Spleen (tissue), 7 donors: ENCODE data around the gene OR56B1.

Experiments
- CTCF ChIP-seq, 11 experiments: fragments of 200-600 bp in 7 of 11; fragments of 450-650 bp in 4 of 11; sonication (generic) in 4 of 11; IDR thresholded peaks in 8 of 11; conservative IDR thresholded peaks in 3 of 11; 1 replicate in 7 of 11; 2 replicates in 4 of 11; pipeline versions ENCODE4 v1.4.0 to v1.8.0; 2016 to 2021; ENCODE audit warnings: antibody characterized with exemption in 11 of 11, inconsistent platforms in 4 of 11, mild to moderate bottlenecking in 1 of 11
- POLR2A ChIP-seq, 3 donors: fragments of 450-650 bp; IDR thresholded peaks; one replicate each; pipeline ENCODE4 v1.5.1; 2017; ENCODE audit warnings: antibody characterized with exemption in 3 of 3, mild to moderate bottlenecking in 1 of 3
- POLR2AphosphoS5 ChIP-seq, 3 donors: sonication (generic); formaldehyde crosslinking; IDR thresholded peaks; one replicate each; pipeline ENCODE4 v1.5.1; 2017; ENCODE audit warnings: antibody characterized with exemption in 3 of 3
- donor health status: DM: no; HTN: no; CAD: no; lungs with moderate emphysema.
- donor health status: DM: no; HTN: no; CAD: no.
- donor health status: DM: no; HTN: no; CAD: no.

- TF ChIP-seq POLR2AphosphoS5 (IDR thresholded peaks at IDR 0.05) (no peak), CTCF (IDR thresholded peaks at IDR 0.05 in 8 of 11, conservative IDR thresholded peaks at IDR 0.05 in 3 of 11) (no peak), POLR2A (IDR thresholded peaks at IDR 0.05) (no peak)
Measured at GRCh38 chr11:5746614-5747013, 10.4 kb downstream of the OR56B1 start.
